Medulla oblongata (tissue), 1 donor: Measurements from ENCODE around the gene DDX10.

ENCODE experiments used
- DNase-seq: peaks from one replicate; pipeline ENCODE4 v3.0.0-alpha.2; 2015; ENCODE audit errors: extremely low spot score

The DDX10 gene

GRCh38 chr11:108906329-108906728, 241.5 kb downstream of the DDX10 start:
- no peak for DNase-seq

GRCh38 chr11:108906826-108907225, 242.0 kb downstream of the DDX10 start:
- DNase-seq = no peak

GRCh38 chr11:108909041-108909440, 244.2 kb downstream of the DDX10 start:
- no peak for DNase-seq

GRCh38 chr11:108909921-108910320, 245.1 kb downstream of the DDX10 start:
- no peak for DNase-seq

GRCh38 chr11:108912581-108912980, 247.7 kb downstream of the DDX10 start:
- DNase-seq = no peak

- DNase-seq = no peak
Observed at GRCh38 chr11:108913204-108913603, 248.3 kb downstream of the DDX10 start.

- no peak for DNase-seq
Observed at GRCh38 chr11:108914211-108914610, 249.3 kb downstream of the DDX10 start.

- no peak for DNase-seq
Observed at GRCh38 chr11:108914981-108915380, 250.1 kb downstream of the DDX10 start.

GRCh38 chr11:108915666-108916065, 250.8 kb downstream of the DDX10 start:
- no peak for DNase-seq

- no peak for DNase-seq
Observed at GRCh38 chr11:108916290-108916689, 251.4 kb downstream of the DDX10 start.

GRCh38 chr11:108916935-108917334, 252.1 kb downstream of the DDX10 start:
- no peak for DNase-seq

GRCh38 chr11:108921211-108921610, 256.3 kb downstream of the DDX10 start:
- DNase-seq = no peak

- DNase-seq = no peak
Observed at GRCh38 chr11:108922241-108922640, 257.4 kb downstream of the DDX10 start.

GRCh38 chr11:108923413-108923812, 258.5 kb downstream of the DDX10 start:
- DNase-seq = no peak

GRCh38 chr11:108926171-108926840, 261.4 kb downstream of the DDX10 start:
- no peak for DNase-seq

- DNase-seq = no peak
Observed at GRCh38 chr11:108926841-108927577, 262.1 kb downstream of the DDX10 start.

GRCh38 chr11:108927791-108928545, 263.1 kb downstream of the DDX10 start:
- no peak for DNase-seq

GRCh38 chr11:108929241-108929640, 264.4 kb downstream of the DDX10 start:
- no peak for DNase-seq

GRCh38 chr11:108931168-108931567, 266.3 kb downstream of the DDX10 start:
- DNase-seq = no peak

GRCh38 chr11:108933630-108934029, 268.8 kb downstream of the DDX10 start:
- DNase-seq = no peak

- no peak for DNase-seq
Observed at GRCh38 chr11:108934289-108934688, 269.4 kb downstream of the DDX10 start.

- DNase-seq = no peak
Observed at GRCh38 chr11:108934696-108935095, 269.8 kb downstream of the DDX10 start.

GRCh38 chr11:108937746-108938145, 272.9 kb downstream of the DDX10 start:
- DNase-seq = no peak
